ENCODE measurements around the gene CDCA3.
A peak's percentile ranks its signal among the peaks of the same experiment; 100 is the strongest.

The CDCA3 gene

GRCh38 chr12:6833189-6833890 is 17.7 kb downstream of the CDCA3 start:
- no peak overlapping the region for H3K27ac ChIP-seq (ENCODE audit: insufficient read depth, low read depth, low read length, poor library complexity, severe bottlenecking)
- no peaks in the 10 kb centered on the region for H3K27me3 ChIP-seq (ENCODE audit: control insufficient read depth, insufficient read depth, low read length, poor library complexity, severe bottlenecking)
- H3K4me1 ChIP-seq (ENCODE audit: control insufficient read depth, insufficient read depth, low read length): peaks cover 10% of the 10 kb centered on the region
- peaks cover 40% of the 10 kb centered on the region for H3K36me3 ChIP-seq (ENCODE audit: control insufficient read depth, insufficient read depth, low read length)
- 94 to 97% methylated on average over 6 of the region's 6 CpGs for WGBS, 2 experiments
- no peak overlapping the region for H3K4me3 ChIP-seq (ENCODE audit: insufficient read depth, low read depth, low read length)
- H3K9me3 ChIP-seq (ENCODE audit: control insufficient read depth, low read length): no peaks in the 10 kb centered on the region

- Histone ChIP-seq H3K9me3 (ENCODE audit: control insufficient read depth, low read length) (no peaks in the 10 kb centered on the region), H3K27me3 (ENCODE audit: control insufficient read depth, insufficient read depth, low read length, poor library complexity, severe bottlenecking) (no peaks in the 10 kb centered on the region), H3K27ac (ENCODE audit: insufficient read depth, low read depth, low read length, poor library complexity, severe bottlenecking) (no peak overlapping the region), H3K36me3 (ENCODE audit: control insufficient read depth, insufficient read depth, low read length) (peaks cover 31% of the 10 kb centered on the region), H3K4me3 (ENCODE audit: insufficient read depth, low read depth, low read length) (no peak overlapping the region), H3K4me1 (ENCODE audit: control insufficient read depth, insufficient read depth, low read length) (peaks cover 13% of the 10 kb centered on the region)
- 93 to 98% methylated on average over 4 of the region's 4 CpGs for WGBS, 2 experiments
Observed at GRCh38 chr12:6832125-6832524, 19.0 kb downstream of the CDCA3 start.

- Histone ChIP-seq H3K9me3 (ENCODE audit: control insufficient read depth, low read length) (no peaks in the 10 kb centered on the region), H3K4me3 (ENCODE audit: insufficient read depth, low read depth, low read length) (no peak overlapping the region), H3K27me3 (ENCODE audit: control insufficient read depth, insufficient read depth, low read length, poor library complexity, severe bottlenecking) (no peaks in the 10 kb centered on the region), H3K4me1 (ENCODE audit: control insufficient read depth, insufficient read depth, low read length) (peaks cover 18% of the 10 kb centered on the region), H3K36me3 (ENCODE audit: control insufficient read depth, insufficient read depth, low read length) (peaks cover 29% of the 10 kb centered on the region), H3K27ac (ENCODE audit: insufficient read depth, low read depth, low read length, poor library complexity, severe bottlenecking) (no peak overlapping the region)
- 93 to 94% methylated on average over 12 of the region's 12 CpGs for WGBS, 2 experiments
Observed at GRCh38 chr12:6831450-6831995, 19.6 kb downstream of the CDCA3 start.

GRCh38 chr12:6830999-6831398 is 20.1 kb downstream of the CDCA3 start:
- no peaks in the 10 kb centered on the region for H3K27me3 ChIP-seq (ENCODE audit: control insufficient read depth, insufficient read depth, low read length, poor library complexity, severe bottlenecking)
- no peak overlapping the region for H3K4me3 ChIP-seq (ENCODE audit: insufficient read depth, low read depth, low read length)
- H3K9me3 ChIP-seq (ENCODE audit: control insufficient read depth, low read length): no peaks in the 10 kb centered on the region
- H3K36me3 ChIP-seq (ENCODE audit: control insufficient read depth, insufficient read depth, low read length): peaks cover 29% of the 10 kb centered on the region
- peaks cover 18% of the 10 kb centered on the region for H3K4me1 ChIP-seq (ENCODE audit: control insufficient read depth, insufficient read depth, low read length)
- no peak overlapping the region for H3K27ac ChIP-seq (ENCODE audit: insufficient read depth, low read depth, low read length, poor library complexity, severe bottlenecking)
- 89 to 93% methylated on average over 6 of the region's 6 CpGs for WGBS, 2 experiments

- Histone ChIP-seq H3K9me3 (ENCODE audit: control insufficient read depth, low read length) (no peaks in the 10 kb centered on the region), H3K4me3 (ENCODE audit: insufficient read depth, low read depth, low read length) (peak overlapping the region; percentile 96), H3K4me1 (ENCODE audit: control insufficient read depth, insufficient read depth, low read length) (peaks cover 22% of the 10 kb centered on the region), H3K27ac (ENCODE audit: insufficient read depth, low read depth, low read length, poor library complexity, severe bottlenecking) (no peak overlapping the region), H3K36me3 (ENCODE audit: control insufficient read depth, insufficient read depth, low read length) (peaks cover 29% of the 10 kb centered on the region), H3K27me3 (ENCODE audit: control insufficient read depth, insufficient read depth, low read length, poor library complexity, severe bottlenecking) (no peaks in the 10 kb centered on the region)
- WGBS, 2 experiments: 89 to 91% methylated on average over 11 of the region's 11 CpGs
Observed at GRCh38 chr12:6830286-6830890, 20.7 kb downstream of the CDCA3 start.

- peaks cover 29% of the 10 kb centered on the region for H3K36me3 ChIP-seq (ENCODE audit: control insufficient read depth, insufficient read depth, low read length)
- H3K27me3 ChIP-seq (ENCODE audit: control insufficient read depth, insufficient read depth, low read length, poor library complexity, severe bottlenecking): no peaks in the 10 kb centered on the region
- WGBS, 2 experiments: 29 to 31% methylated on average over 19 of the region's 19 CpGs
- peaks cover 29% of the 10 kb centered on the region for H3K4me1 ChIP-seq (ENCODE audit: control insufficient read depth, insufficient read depth, low read length)
- H3K4me3 ChIP-seq (ENCODE audit: insufficient read depth, low read depth, low read length): peak overlapping the region; percentile 96
- no peaks in the 10 kb centered on the region for H3K9me3 ChIP-seq (ENCODE audit: control insufficient read depth, low read length)
- no peak overlapping the region for H3K27ac ChIP-seq (ENCODE audit: insufficient read depth, low read depth, low read length, poor library complexity, severe bottlenecking)
Observed at GRCh38 chr12:6829536-6830220, 21.4 kb downstream of the CDCA3 start.

GRCh38 chr12:6828781-6829535 is 22.1 kb downstream of the CDCA3 start:
- H3K9me3 ChIP-seq (ENCODE audit: control insufficient read depth, low read length): no peaks in the 10 kb centered on the region
- 0% methylated on average over 71 of the region's 71 CpGs for WGBS, 2 experiments
- H3K27ac ChIP-seq (ENCODE audit: insufficient read depth, low read depth, low read length, poor library complexity, severe bottlenecking): peak overlapping the region; percentile 6
- no peaks in the 10 kb centered on the region for H3K27me3 ChIP-seq (ENCODE audit: control insufficient read depth, insufficient read depth, low read length, poor library complexity, severe bottlenecking)
- H3K4me3 ChIP-seq (ENCODE audit: insufficient read depth, low read depth, low read length): peak overlapping the region; percentile 96
- H3K36me3 ChIP-seq (ENCODE audit: control insufficient read depth, insufficient read depth, low read length): peaks cover 24% of the 10 kb centered on the region
- H3K4me1 ChIP-seq (ENCODE audit: control insufficient read depth, insufficient read depth, low read length): peaks cover 30% of the 10 kb centered on the region

- Histone ChIP-seq H3K4me1 (ENCODE audit: control insufficient read depth, insufficient read depth, low read length) (peaks cover 38% of the 10 kb centered on the region), H3K27me3 (ENCODE audit: control insufficient read depth, insufficient read depth, low read length, poor library complexity, severe bottlenecking) (no peaks in the 10 kb centered on the region), H3K4me3 (ENCODE audit: insufficient read depth, low read depth, low read length) (peak within 1 kb of the TSS; percentile 96), H3K9me3 (ENCODE audit: control insufficient read depth, low read length) (no peaks in the 10 kb centered on the region), H3K27ac (ENCODE audit: insufficient read depth, low read depth, low read length, poor library complexity, severe bottlenecking) (peak within 1 kb of the TSS; percentile 60), H3K36me3 (ENCODE audit: control insufficient read depth, insufficient read depth, low read length) (peaks cover 17% of the 10 kb centered on the region)
- 0% methylated on average over 59 to 60 of the region's 60 CpGs for WGBS, 2 experiments
Observed at GRCh38 chr12:6827982-6828780, 22.9 kb downstream of the CDCA3 start, which contains the start of gene P3H3. TSS of gene P3H3 (plus strand) at chr12:6828407. CDS start at chr12:6828441, 34 bp downstream.

GRCh38 chr12:6827437-6827911 is 23.6 kb downstream of the CDCA3 start:
- Histone ChIP-seq H3K4me3 (ENCODE audit: insufficient read depth, low read depth, low read length) (peak overlapping the region; percentile 20), H3K4me1 (ENCODE audit: control insufficient read depth, insufficient read depth, low read length) (peaks cover 45% of the 10 kb centered on the region), H3K27me3 (ENCODE audit: control insufficient read depth, insufficient read depth, low read length, poor library complexity, severe bottlenecking) (no peaks in the 10 kb centered on the region), H3K36me3 (ENCODE audit: control insufficient read depth, insufficient read depth, low read length) (peaks cover 16% of the 10 kb centered on the region), H3K27ac (ENCODE audit: insufficient read depth, low read depth, low read length, poor library complexity, severe bottlenecking) (peak overlapping the region; percentile 60), H3K9me3 (ENCODE audit: control insufficient read depth, low read length) (no peaks in the 10 kb centered on the region)
- WGBS, 2 experiments: 3 to 5% methylated on average over 7 of the region's 8 CpGs
